Esophagus muscularis mucosa (tissue), 4 donors: Measurements from ENCODE around the gene RTN3. TPM values are rescaled to one million over a fixed set of nuclear protein-coding genes. Genes with fewer than 3 reads are reported as not detected.
A peak's percentile ranks its signal among the peaks of the same experiment; 100 is the strongest.

Experiments used
- DNase-seq: peaks from one replicate; pipeline ENCODE4 v3.0.0-alpha.2; 2017; ENCODE audit errors: extremely low spot score
- H3K27ac ChIP-seq, 4 donors: fragments of 200-600 bp; sonication (generic); replicated peaks in 1 of 4; 1 replicate in 3 of 4; 2 replicates in 1 of 4; pipeline ENCODE4 v1.5.1; 2016 to 2019; ENCODE audit warnings: mild to moderate bottlenecking in 1 of 4
- H3K27me3 ChIP-seq, 4 donors: fragments of 200-600 bp; sonication (generic); one replicate each; pipeline versions ENCODE4 v1.5.1 to v1.6.0; 2016 to 2019
- H3K36me3 ChIP-seq, 4 donors: fragments of 200-600 bp; sonication (generic); one replicate each; pipeline ENCODE4 v1.5.1; 2016 to 2019
- H3K4me1 ChIP-seq, 4 donors: fragments of 200-600 bp; sonication (generic); one replicate each; pipeline ENCODE4 v1.5.1; 2016 to 2019
- H3K4me3 ChIP-seq, 4 donors: fragments of 200-600 bp; sonication (generic); 1 replicate in 2 of 4; 2 replicates in 2 of 4; pipeline ENCODE4 v1.5.1; 2016 to 2019; ENCODE audit warnings: mild to moderate bottlenecking in 4 of 4, moderate library complexity in 1 of 4
- H3K9me3 ChIP-seq, 4 donors: fragments of 200-600 bp; sonication (generic); 1 replicate in 3 of 4; 2 replicates in 1 of 4; pipeline ENCODE4 v1.5.1; 2016 to 2019
- CTCF ChIP-seq, 3 experiments: fragments of 200-600 bp in 2 of 3; fragments of 450-650 bp in 1 of 3; sonication (generic) in 2 of 3; IDR thresholded peaks; one replicate each; pipeline ENCODE4 v1.5.1; 2017 to 2019; ENCODE audit warnings: antibody characterized with exemption in 3 of 3, mild to moderate bottlenecking in 2 of 3, moderate library complexity in 1 of 3
- EP300 ChIP-seq: sonication (generic); formaldehyde crosslinking; IDR thresholded peaks from one replicate; pipeline ENCODE4 v1.6.1; 2017; ENCODE audit warnings: antibody characterized with exemption
- POLR2A ChIP-seq: fragments of 450-650 bp; IDR thresholded peaks from one replicate; pipeline ENCODE4 v1.6.1; 2017; ENCODE audit warnings: antibody characterized with exemption, moderate library complexity, mild to moderate bottlenecking, low read depth
- POLR2AphosphoS5 ChIP-seq, 2 donors: sonication (generic); formaldehyde crosslinking; IDR thresholded peaks; one replicate each; pipeline ENCODE4 v1.6.1; 2017; ENCODE audit warnings: antibody characterized with exemption in 2 of 2
- WGBS: methylation state at CpG from one replicate; pipeline ENCODE4 v1.1.5; 2018; 5-methylcytosine and 5-hydroxymethylcytosine counted together
- intact Hi-C: fragments of 100-400 bp; cut with DNase I; formaldehyde crosslinking; loops from one replicate; pipeline ENCODE4 v1.15.1; 2023
- total RNA-seq, 4 donors: library from RNA; depleted of rRNA; stranded (reverse); fragments of >200 nt; gene quantifications; one replicate each; pipeline versions ENCODE4 v1.1.0 to v1.2.1, GENCODE V29; 2016

The RTN3 gene
- total RNA-seq, 4 donors from 2014 or later, result 79.5 to 97.4 (median 87.1) TPM

GRCh38 chr11:63641727-63642126 is 39.6 kb upstream of the RTN3 start:
- H3K36me3 ChIP-seq, result peaks cover 33 to 81% (median 76%) of the 10 kb centered on the region in 4 donors
- no peaks in the 10 kb centered on the region for H3K27me3 ChIP-seq
- H3K4me3 ChIP-seq, result no peak overlapping the region
- peak overlapping the region in 1 of 4 donors; percentile 21 for H3K27ac ChIP-seq
- H3K4me1 ChIP-seq, result peaks cover 0 to 13% (median 9%) of the 10 kb centered on the region in 4 donors
- DNase-seq, result no peak
- intact Hi-C loops, result no loop called here
- no peak for TF ChIP-seq EP300
- TF ChIP-seq CTCF (IDR thresholded peaks at IDR 0.05), result peak in 2 of 3 experiments; percentile 13 to 16
- TF ChIP-seq POLR2AphosphoS5 (IDR thresholded peaks at IDR 0.05), result no peak
- no peak for TF ChIP-seq POLR2A
- H3K9me3 ChIP-seq, result no peaks in the 10 kb centered on the region

DNA sequence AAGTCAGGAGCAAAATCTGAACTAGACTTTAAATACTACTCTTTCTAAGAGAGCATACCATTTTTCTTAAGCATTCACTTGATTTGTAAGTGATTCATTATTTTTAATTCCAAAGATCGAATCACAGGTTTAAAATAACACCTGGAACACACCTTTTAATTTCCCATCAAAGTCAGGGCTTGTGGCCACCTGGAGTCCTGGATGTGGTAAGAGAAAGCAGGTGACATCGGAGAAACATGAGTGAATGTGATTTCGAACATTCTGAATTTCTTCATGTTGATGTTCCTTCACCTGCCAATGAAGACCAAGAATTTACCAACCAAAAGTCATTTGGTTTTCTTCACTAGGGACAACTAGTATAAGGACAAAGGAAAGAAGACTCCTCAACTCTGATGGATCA is 38.1 kb upstream of the RTN3 start:
- no peaks in the 10 kb centered on the region for H3K27me3 ChIP-seq
- H3K27ac ChIP-seq, result no peak overlapping the region
- H3K36me3 ChIP-seq, result peaks cover 33 to 87% (median 82%) of the 10 kb centered on the region in 4 donors
- TF ChIP-seq POLR2A (no peak), POLR2AphosphoS5 (IDR thresholded peaks at IDR 0.05) (no peak), EP300 (no peak), CTCF (IDR thresholded peaks at IDR 0.05) (no peak)
- 93% methylated on average over 3 of the region's 3 CpGs for WGBS
- intact Hi-C loops, result no loop called here
- no peaks in the 10 kb centered on the region for H3K9me3 ChIP-seq
- H3K4me3 ChIP-seq, result no peak overlapping the region
- DNase-seq, result no peak
- H3K4me1 ChIP-seq, result peaks cover 0 to 13% (median 9%) of the 10 kb centered on the region in 4 donors

DNA sequence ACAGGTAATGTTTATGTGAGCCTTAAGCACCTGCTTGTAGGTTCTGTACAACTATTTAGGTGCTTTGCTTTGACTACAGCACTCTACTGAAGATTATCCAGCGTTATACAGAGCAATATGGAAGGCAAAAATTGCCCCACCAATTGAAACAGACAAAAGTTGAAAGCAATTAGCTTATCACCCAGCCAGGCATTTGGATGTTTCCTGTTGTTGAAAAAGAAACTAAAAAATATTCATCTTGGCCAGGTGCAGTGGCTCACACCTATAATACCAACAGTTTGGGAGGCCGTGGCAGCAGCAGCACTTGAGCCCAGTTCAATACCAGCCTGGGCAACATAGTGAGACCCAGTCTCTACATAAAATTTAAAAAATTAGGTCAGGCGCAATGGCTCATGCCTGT is 28.6 kb upstream of the RTN3 start:
- no peaks in the 10 kb centered on the region for H3K27me3 ChIP-seq
- no peak for TF ChIP-seq POLR2AphosphoS5 (IDR thresholded peaks at IDR 0.05)
- TF ChIP-seq CTCF (IDR thresholded peaks at IDR 0.05), result no peak
- no peak for TF ChIP-seq EP300
- no peak for TF ChIP-seq POLR2A
- intact Hi-C loops, result no loop called here
- H3K4me3 ChIP-seq, result no peak overlapping the region
- WGBS, result 89% methylated on average over 3 of the region's 3 CpGs
- H3K4me1 ChIP-seq, result peaks cover 0 to 8% (median 6%) of the 10 kb centered on the region in 4 donors
- no peak overlapping the region for H3K27ac ChIP-seq
- no peak for DNase-seq
- no peaks in the 10 kb centered on the region for H3K9me3 ChIP-seq
- peaks cover 19 to 93% (median 82%) of the 10 kb centered on the region in 4 donors for H3K36me3 ChIP-seq

GRCh38 chr11:63660972-63661371 is 20.3 kb upstream of the RTN3 start:
- intact Hi-C loops, result no loop called here
- WGBS, result 90% methylated on average over 8 of the region's 8 CpGs
- TF ChIP-seq EP300, result no peak
- no peak for TF ChIP-seq CTCF (IDR thresholded peaks at IDR 0.05)
- no peak for TF ChIP-seq POLR2A
- no peak for TF ChIP-seq POLR2AphosphoS5 (IDR thresholded peaks at IDR 0.05)
- no peak for DNase-seq
- Histone ChIP-seq H3K36me3 (peaks cover 0 to 27% (median 25%) of the 10 kb centered on the region in 4 donors), H3K27ac (no peak overlapping the region), H3K9me3 (no peaks in the 10 kb centered on the region), H3K4me3 (no peak overlapping the region), H3K4me1 (peaks cover 7 to 68% (median 66%) of the 10 kb centered on the region in 4 donors), H3K27me3 (no peaks in the 10 kb centered on the region)

DNA sequence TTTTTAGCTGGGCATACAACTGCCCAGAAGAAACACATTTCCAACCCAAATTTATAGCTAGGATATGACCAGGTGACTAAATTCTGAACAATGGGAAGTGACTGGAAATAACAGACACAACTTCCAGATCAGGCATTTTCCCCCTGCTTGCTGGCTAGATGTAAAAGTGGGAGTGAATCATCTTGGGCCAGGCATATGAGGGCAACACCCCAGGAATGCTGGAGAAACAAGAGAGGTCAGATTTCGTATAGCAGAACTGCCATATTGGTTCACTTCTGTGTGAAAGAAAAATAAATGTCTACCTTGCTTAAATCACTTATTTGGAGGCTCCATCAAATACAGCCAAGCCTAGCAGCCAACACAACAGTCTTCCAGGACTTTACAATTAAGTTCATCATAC is 17.5 kb upstream of the RTN3 start:
- H3K36me3 ChIP-seq, result peaks cover 0 to under 1% (median 0%) of the 10 kb centered on the region in 4 donors
- peaks cover 32 to 95% (median 92%) of the 10 kb centered on the region in 4 donors for H3K4me1 ChIP-seq
- no peak for DNase-seq
- no peak for TF ChIP-seq CTCF (IDR thresholded peaks at IDR 0.05)
- no peak for TF ChIP-seq EP300
- no peak for TF ChIP-seq POLR2AphosphoS5 (IDR thresholded peaks at IDR 0.05)
- no peak for TF ChIP-seq POLR2A
- no peaks in the 10 kb centered on the region for H3K27me3 ChIP-seq
- H3K9me3 ChIP-seq, result no peaks in the 10 kb centered on the region
- peak overlapping the region in 3 of 4 donors; percentile 49 to 76 (median 54) for H3K27ac ChIP-seq
- 7% methylated on average over 1 of the region's 1 CpG for WGBS
- H3K4me3 ChIP-seq, result no peak overlapping the region
- intact Hi-C loops, result no loop called here
